GM21515 (cell line): ENCODE measurements around the gene PARP1.
"Not testable (repeated sequence)": the region's sequence is repeated elsewhere in the genome, so short reads cannot be mapped to it uniquely, and the experiment has no call there.

Experiments
- ATAC-seq: cut with Tn5 transposase; IDR thresholded peaks from one replicate; pipeline ENCODE4 v1.9.1; 2021; ENCODE audit not compliant: unreplicated experiment

PARP1 gene

GRCh38 chr1:226407497-226408284 is at the start of gene PARP1:
TSS of gene PARP1 (minus strand) at chr1:226408093. CDS start at chr1:226407929, 164 bp downstream.
- peak; percentile 70 for ATAC-seq

GRCh38 chr1:226457307-226457712 is 49.4 kb upstream of the PARP1 start:
- ATAC-seq: no peak

DNA sequence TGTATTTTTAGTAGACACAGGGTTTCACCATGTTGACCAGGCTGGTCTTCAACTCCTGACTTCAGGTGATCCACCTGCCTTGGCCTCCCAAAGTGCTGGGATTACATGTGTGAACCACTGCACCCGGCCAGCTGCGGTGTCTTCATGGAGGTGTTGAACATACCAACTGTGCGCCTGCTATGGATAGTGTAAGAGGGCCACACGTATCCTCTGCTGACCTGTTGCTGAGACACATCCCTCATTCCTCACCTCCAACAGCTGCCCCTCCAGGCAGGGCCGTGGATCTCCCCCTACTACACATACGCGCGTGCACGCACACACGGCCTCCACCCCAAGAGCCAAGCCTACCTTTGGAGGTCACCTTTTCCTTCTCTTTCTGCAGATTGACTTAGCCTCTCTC is 48.0 kb upstream of the PARP1 start:
- ATAC-seq: no peak

- ATAC-seq: no peak
Measured at GRCh38 chr1:226454349-226454748, 46.5 kb upstream of the PARP1 start.

GRCh38 chr1:226453015-226453704 is 45.3 kb upstream of the PARP1 start:
- no peak for ATAC-seq

GRCh38 chr1:226450688-226451087 is 42.8 kb upstream of the PARP1 start:
- ATAC-seq: no peak

DNA sequence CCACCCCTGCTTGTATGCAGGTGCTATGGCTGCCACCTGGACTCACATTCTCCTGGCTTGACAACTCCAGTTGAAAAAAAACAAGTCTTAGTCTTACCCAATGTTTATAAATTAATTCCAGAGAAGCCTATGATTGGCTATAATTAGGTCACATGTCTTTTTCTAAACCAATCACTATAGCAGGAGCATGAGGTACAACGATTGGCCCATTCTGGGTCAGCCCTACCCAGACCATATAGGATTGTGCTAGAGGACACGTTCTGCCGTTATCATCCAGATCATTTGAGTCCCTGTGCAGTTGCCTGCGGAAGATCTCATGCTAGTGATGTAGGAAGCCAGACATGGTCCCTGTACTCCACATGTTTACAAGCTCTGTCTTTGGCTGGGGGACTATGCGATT is 41.9 kb upstream of the PARP1 start:
- ATAC-seq: no peak

DNA sequence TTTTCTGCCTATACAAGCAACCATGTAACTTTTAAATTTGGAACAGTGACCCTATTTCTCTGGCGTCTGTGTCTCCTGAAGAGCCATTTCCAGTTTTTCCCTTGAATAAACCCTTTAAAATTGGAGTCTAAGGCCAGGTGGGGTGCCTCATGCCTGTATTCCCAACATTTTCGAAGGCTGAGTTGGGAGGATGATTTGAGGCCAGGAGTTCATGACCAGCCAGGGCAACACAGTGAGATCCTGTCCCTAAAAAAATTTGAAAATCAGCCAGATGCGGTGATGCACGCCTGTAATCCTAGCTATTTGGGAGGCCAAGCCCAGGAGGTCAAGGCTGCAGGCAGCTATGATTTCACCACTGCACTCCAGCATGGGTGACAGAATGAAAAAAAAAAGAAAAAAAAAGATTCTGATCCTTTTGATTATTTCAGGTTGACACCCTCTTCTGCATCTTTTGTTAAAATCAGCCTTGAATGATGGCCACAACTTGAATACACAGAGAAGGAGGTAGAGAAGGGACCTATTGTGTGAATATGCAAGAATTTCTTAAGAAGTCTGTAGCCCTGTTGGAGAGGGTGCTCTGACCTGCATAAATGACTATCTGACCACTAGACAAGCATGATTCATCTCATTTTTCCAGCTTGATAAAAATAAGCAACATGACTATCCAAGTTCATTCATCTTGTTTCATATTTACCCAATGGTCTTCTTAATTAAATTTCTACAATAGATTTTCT is 40.2 kb upstream of the PARP1 start:
- ATAC-seq: no peak

GRCh38 chr1:226446094-226446493 is 38.2 kb upstream of the PARP1 start:
- no peak for ATAC-seq

- ATAC-seq: peak; percentile 100
Measured at GRCh38 chr1:226444901-226445300, 37.0 kb upstream of the PARP1 start.

DNA sequence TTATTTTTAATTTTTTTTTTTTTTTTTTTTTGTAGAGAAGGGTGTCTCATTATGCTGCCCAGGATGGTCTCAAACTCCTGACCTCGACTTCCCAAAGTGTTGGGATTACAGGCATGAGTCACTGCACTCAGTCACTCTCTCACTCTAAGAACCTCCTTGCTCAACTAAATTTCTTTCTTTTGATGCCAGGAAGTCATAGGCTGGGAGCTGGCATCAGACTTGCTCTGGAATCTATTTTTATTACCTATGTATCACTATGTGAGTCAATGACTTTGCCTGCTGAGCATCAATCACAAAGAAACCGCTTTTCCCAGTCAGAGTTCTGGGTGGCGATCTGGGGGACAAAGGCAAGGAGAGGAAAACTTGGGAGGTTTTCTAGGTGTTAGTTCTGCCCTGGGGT is 35.5 kb upstream of the PARP1 start:
- no peak for ATAC-seq

GRCh38 chr1:226443033-226443432 is 35.1 kb upstream of the PARP1 start:
- no peak for ATAC-seq

DNA sequence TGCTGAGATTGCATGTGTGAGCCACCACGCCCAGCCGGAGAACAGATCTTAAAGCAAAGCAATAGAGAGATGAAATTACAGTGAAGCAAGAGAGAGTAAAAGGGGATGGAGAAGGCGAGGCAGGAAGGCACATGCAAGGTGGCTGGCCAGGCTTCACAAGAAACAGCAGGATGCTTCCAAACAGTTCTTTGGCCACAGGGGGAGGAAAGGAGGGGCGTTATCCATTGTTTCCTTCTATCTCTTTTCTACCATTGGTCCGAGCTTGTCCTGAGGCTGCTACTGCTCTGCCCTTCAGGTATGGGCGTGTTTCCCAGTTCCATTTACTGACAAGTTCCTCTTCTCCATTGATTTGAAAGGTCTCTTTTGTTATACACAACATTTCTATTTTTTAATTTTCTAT is 33.7 kb upstream of the PARP1 start:
- no peak for ATAC-seq

DNA sequence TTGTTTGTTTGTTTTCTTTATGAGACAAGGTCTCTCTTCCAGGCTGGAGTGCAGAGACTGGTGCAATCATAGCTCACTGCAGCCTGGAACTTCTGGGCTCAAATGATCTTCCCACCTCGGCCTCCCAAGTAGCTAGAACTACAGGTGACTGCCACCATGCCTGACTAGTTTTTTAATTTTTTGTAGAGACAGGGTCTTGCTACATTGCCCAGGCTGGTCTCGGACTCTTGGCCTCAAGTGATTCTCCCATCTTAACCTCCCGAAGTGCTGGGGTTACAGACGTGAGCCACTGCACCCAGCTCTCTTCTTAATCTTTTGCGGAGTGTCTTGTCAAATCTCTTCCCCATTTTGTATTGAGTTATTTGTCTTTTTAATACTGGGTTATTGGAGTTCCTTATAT is 32.6 kb upstream of the PARP1 start:
- ATAC-seq: no peak

DNA sequence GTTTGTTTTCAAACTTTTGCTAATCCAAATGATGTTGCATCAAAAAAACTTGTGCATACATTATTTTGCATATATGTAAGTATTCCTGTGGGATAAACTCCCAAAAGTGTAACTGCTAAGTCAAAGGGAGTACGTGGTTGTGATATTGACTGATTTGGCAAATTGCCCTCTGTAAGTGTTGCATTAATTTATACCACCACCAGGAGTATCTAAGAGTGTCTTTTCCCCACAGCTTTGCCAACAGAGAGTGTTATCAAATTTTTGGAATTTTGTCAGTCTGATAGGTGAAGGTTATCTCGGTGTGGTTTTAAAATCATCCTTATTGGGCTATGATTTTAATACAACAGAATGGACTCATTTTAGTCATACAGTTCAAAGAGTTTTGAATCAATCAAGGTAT is 30.1 kb upstream of the PARP1 start:
- no peak for ATAC-seq

- no peak for ATAC-seq
Measured at GRCh38 chr1:226436855-226437491, 29.1 kb upstream of the PARP1 start.

- ATAC-seq: no peak
Measured at GRCh38 chr1:226436472-226436854, 28.6 kb upstream of the PARP1 start.

GRCh38 chr1:226433341-226433720 is 25.4 kb upstream of the PARP1 start:
- no peak for ATAC-seq

- ATAC-seq: no peak
Measured at GRCh38 chr1:226432586-226433340, 24.9 kb upstream of the PARP1 start.

- ATAC-seq: not testable (repeated sequence)
Measured at GRCh38 chr1:226431898-226432297, 24.0 kb upstream of the PARP1 start.
